Muscle of leg (tissue), 11 donors: ENCODE measurements around the gene F12. TPM values are rescaled to one million over a fixed set of nuclear protein-coding genes. Genes with fewer than 3 reads are reported as not detected.

ENCODE experiments used
- DNase-seq: peaks from one replicate; pipeline ENCODE4 v3.0.0; 2013
- H3K27ac ChIP-seq: one replicate; pipeline ENCODE4 v1.5.1; 2013; ENCODE audit warnings: mild to moderate bottlenecking, low read length, control low read depth
- H3K27me3 ChIP-seq: one replicate; pipeline ENCODE4 v1.6.1; 2013; ENCODE audit warnings: low read length; ENCODE audit not compliant: control insufficient read depth, insufficient read depth
- H3K36me3 ChIP-seq: one replicate; pipeline ENCODE4 v1.6.1; 2013; ENCODE audit warnings: low read length; ENCODE audit not compliant: control insufficient read depth, insufficient read depth
- H3K4me1 ChIP-seq: one replicate; pipeline ENCODE4 v1.6.1; 2013; ENCODE audit warnings: low read length; ENCODE audit not compliant: control insufficient read depth, insufficient read depth
- H3K4me3 ChIP-seq: one replicate; pipeline ENCODE4 v1.5.1; 2013; ENCODE audit warnings: low read length, control low read depth
- H3K9me3 ChIP-seq: replicated peaks from 2 replicates; pipeline ENCODE4 v1.6.1; 2013; ENCODE audit warnings: low read depth, low read length; ENCODE audit not compliant: control insufficient read depth
- WGBS: methylation state at CpG from one replicate; pipeline ENCODE4 v1.1.5; 2013; ENCODE audit warnings: missing lambda C conversion rate; ENCODE audit not compliant: insufficient coverage; 5-methylcytosine and 5-hydroxymethylcytosine counted together
- polyA plus RNA-seq, 8 donors: library from polyadenylated mRNA; unstranded; fragments of 120-200 nt; gene quantifications; one replicate each; pipeline versions ENCODE4 v1.2.1 to v1.2.3, GENCODE V29; 2013; ENCODE audit warnings: inconsistent platforms in 1 of 8, low replicate concordance in 1 of 8; ENCODE audit not compliant: insufficient read length in 8 of 8, insufficient read depth in 1 of 8
- total RNA-seq: library from RNA; stranded (reverse); fragments of 120-200 nt; gene quantifications from one replicate; pipeline ENCODE4 v1.2.4, GENCODE V29; 2013

The F12 gene
- total and polyA plus RNA-seq, 9 donors: 0.14 to 1.0 (median 0.44) TPM; not detected in 1

DNA sequence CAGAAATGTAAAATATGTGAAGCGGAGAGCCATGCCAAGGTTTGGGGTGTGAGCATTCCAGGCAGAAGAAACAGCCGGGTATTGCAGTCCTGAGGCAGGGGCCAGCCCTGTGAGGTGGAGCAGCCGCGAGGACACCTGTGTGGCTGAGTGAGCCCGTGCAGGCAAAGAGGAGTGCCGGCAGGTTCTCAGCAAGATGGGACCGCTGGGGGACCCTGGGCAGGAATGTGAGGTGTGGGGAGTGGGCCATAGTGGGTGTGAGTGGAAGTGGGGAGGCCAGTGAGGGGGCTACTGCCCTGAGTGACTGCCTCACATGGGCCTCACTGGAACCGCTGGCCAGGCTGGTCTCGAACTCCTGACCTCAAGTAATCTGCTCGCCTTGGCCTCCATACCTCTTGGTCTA lies 29.1 kb upstream of the F12 start:
- Histone ChIP-seq H3K36me3 (peaks cover 72% of the 10 kb centered on the region), H3K27me3 (no peaks in the 10 kb centered on the region)

GRCh38 chr5:177437623-177438022 lies 28.3 kb upstream of the F12 start:
- Histone ChIP-seq H3K9me3 (no peaks in the 10 kb centered on the region), H3K4me1 (peaks cover 11% of the 10 kb centered on the region), H3K4me3 (no peak overlapping the region), H3K27me3 (no peaks in the 10 kb centered on the region), H3K36me3 (peaks cover 74% of the 10 kb centered on the region), H3K27ac (no peak overlapping the region)
- peak; percentile 2 for DNase-seq
- WGBS: 82% methylated on average over 4 of the region's 4 CpGs

More for the DNA sequence above, 29.1 kb upstream of the F12 start:
- Histone ChIP-seq H3K4me1 (peaks cover 7% of the 10 kb centered on the region), H3K27ac (no peak overlapping the region), H3K4me3 (no peak overlapping the region), H3K9me3 (no peaks in the 10 kb centered on the region)
- peak; percentile 3 for DNase-seq
- 85% methylated on average over 8 of the region's 10 CpGs for WGBS

DNA sequence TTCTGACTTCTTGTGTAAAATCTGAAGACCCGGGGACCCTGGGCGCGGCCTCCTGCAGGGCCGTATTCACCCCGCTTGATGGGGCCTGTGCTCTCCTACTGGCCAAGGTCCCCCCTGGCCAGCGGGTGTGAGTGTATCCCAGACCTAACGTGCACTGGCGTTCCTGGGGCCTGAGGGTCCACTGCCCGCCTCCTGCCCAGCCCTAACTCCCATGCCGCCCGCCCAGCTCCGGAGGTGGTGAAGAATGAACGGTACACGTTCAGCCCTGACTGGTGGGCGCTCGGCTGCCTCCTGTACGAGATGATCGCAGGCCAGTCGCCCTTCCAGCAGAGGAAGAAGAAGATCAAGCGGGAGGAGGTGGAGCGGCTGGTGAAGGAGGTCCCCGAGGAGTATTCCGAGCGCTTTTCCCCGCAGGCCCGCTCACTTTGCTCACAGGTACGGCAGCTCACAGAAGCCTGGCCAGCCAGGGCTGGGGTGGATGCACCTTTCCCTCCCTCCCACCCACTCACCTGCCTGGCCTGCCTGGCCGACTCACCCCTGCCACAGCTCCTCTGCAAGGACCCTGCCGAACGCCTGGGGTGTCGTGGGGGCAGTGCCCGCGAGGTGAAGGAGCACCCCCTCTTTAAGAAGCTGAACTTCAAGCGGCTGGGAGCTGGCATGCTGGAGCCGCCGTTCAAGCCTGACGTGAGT lies 26.6 kb upstream of the F12 start:
- Histone ChIP-seq H3K27ac (no peak overlapping the region), H3K27me3 (no peaks in the 10 kb centered on the region), H3K4me1 (peaks cover 23% of the 10 kb centered on the region), H3K9me3 (no peaks in the 10 kb centered on the region), H3K4me3 (no peak overlapping the region), H3K36me3 (peaks cover 76% of the 10 kb centered on the region)
- WGBS: 89% methylated on average over 29 of the region's 37 CpGs
- no peak for DNase-seq

DNA sequence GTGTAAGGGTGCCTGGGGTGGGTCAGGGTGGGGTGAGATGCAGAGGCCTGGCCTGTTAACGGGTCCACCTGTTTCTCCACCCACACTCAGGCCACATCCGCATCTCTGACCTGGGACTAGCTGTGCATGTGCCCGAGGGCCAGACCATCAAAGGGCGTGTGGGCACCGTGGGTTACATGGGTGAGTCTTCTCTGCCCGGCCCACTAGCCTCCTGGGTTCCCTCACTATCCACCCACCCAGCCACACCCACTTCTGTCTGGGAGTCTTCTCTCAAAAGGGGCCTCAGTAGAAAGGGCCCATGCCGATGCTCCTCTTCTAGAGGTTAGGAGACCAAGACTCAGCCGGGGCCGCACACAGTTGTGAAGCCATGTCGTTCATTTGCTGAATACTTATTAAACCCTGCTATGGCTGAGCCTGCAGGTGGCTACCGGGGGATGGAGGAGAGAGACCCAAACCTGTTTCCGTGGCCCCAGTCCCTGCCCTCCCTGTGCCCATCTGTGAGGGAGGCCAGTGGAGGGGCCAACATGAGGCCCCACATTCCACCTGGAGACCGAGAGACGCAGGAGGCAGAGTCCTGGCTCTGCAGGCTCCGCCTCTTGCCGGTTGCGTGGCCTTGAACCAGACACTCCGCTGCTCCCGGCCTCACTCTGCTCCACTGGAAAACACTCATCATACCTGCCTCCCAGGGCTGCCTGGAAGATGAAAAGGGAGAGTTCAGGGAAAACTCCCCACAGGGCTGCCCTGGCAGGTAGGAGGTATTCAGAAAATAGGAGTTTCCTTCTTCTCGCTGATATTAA lies 25.8 kb upstream of the F12 start:
- WGBS: 95% methylated on average over 9 of the region's 20 CpGs
- Histone ChIP-seq H3K36me3 (peaks cover 77% of the 10 kb centered on the region), H3K9me3 (no peaks in the 10 kb centered on the region), H3K27ac (no peak overlapping the region), H3K4me3 (no peak overlapping the region), H3K27me3 (no peaks in the 10 kb centered on the region), H3K4me1 (peaks cover 29% of the 10 kb centered on the region)
- no peak for DNase-seq

- 95% methylated on average over 8 of the region's 8 CpGs for WGBS
- DNase-seq: no peak
- H3K27me3 ChIP-seq: no peaks in the 10 kb centered on the region
- H3K4me3 ChIP-seq: no peak overlapping the region
- H3K27ac ChIP-seq: no peak overlapping the region
- H3K36me3 ChIP-seq: peaks cover 77% of the 10 kb centered on the region
- H3K9me3 ChIP-seq: no peaks in the 10 kb centered on the region
- peaks cover 36% of the 10 kb centered on the region for H3K4me1 ChIP-seq
Measured at GRCh38 chr5:177434437-177434836, 25.1 kb upstream of the F12 start.

DNA sequence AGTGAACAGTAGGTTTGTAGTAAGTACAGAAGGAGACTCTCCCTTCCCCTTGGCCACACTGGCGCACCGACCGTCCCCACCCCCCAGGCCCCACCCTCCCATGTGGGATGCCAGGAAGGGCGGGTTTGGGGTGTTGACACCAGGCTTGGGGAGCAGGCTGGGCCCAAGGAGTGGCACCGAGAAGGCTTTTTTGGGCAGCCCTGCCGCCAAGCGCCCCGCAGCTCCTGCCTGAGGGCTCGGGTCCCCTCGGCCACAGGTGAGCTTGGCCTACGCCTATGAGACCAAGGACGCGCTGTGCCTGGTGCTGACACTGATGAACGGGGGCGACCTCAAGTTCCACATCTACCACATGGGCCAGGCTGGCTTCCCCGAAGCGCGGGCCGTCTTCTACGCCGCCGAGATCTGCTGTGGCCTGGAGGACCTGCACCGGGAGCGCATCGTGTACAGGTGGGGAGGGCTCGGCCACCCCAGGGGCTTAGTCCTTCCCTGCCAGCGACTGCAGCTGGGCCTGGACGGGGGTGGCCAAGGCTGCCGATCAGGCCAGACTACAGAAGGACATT lies 24.4 kb upstream of the F12 start:
- no peaks in the 10 kb centered on the region for H3K27me3 ChIP-seq
- H3K27ac ChIP-seq: no peak overlapping the region
- DNase-seq: no peak
- peaks cover 43% of the 10 kb centered on the region for H3K4me1 ChIP-seq
- WGBS: 94% methylated on average over 21 of the region's 29 CpGs
- peaks cover 75% of the 10 kb centered on the region for H3K36me3 ChIP-seq
- H3K9me3 ChIP-seq: no peaks in the 10 kb centered on the region
- H3K4me3 ChIP-seq: no peak overlapping the region

DNA sequence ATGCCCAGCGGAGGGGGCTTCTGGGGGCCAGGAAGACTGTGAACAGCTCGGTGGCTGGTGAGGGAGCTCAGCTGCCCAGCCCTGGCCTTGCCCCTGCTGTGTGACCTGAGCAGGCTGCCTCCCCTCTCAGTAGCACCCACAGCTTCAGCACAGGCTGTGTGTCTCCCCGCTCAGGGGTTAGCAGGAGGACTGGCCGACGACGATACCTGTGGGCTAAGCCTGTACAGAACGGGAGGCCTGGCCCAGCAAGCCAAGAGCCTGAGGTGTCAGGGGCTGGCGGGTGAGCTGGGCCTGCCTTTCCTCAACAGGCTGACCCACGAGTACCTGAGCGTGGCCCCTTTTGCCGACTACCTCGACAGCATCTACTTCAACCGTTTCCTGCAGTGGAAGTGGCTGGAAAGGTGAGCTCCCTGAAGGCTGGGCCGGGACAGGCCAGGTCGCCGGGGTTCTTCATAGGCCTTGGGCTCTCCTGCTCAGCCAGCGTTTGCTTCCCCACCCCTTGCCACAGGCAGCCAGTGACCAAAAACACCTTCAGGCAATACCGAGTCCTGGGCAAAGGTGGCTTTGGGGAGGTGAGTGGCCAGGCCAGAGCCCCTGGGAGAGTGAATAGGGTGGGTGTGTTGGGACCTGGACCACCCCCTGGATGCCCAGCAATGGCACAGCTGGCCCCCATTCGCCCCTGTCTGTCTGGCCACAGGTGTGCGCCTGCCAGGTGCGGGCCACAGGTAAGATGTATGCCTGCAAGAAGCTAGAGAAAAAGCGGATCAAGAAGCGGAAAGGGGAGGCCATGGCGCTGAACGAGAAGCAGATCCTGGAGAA lies 23.7 kb upstream of the F12 start:
- Histone ChIP-seq H3K27ac (no peak overlapping the region), H3K4me3 (no peak overlapping the region), H3K4me1 (peaks cover 49% of the 10 kb centered on the region), H3K36me3 (peaks cover 71% of the 10 kb centered on the region), H3K9me3 (no peaks in the 10 kb centered on the region), H3K27me3 (no peaks in the 10 kb centered on the region)
- 88% methylated on average over 15 of the region's 25 CpGs for WGBS
- no peak for DNase-seq

DNA sequence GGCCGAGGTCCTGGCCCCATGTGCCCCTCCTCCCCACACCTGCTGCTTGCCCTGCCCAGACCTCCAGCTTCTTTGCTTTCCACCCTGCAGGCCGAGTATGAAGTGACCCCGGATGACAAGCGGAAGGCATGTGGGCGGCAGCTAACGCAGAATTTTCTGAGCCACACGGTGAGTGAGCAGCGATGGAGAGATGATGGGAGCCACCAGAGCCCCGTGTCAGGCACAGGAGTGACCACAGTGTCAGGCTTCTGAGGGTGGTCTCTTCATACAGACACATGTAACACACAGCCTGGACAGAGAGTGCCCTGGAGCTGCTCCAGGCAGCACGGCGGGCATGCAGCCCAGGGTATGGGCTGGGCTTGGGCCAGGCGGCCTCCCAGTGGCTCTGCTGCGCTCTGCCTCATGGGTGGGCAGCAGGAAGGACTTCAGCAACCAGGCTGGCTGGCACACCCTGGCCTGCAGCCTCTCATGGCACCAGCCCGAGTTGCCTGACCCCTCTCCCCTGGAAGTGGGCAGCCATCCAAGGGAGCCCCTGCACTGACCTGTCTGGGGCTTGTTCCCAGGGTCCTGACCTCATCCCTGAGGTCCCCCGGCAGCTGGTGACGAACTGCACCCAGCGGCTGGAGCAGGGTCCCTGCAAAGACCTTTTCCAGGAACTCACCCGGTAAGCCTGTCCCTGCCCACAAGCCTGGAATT lies 22.9 kb upstream of the F12 start:
- Histone ChIP-seq H3K27ac (no peak overlapping the region), H3K9me3 (no peaks in the 10 kb centered on the region), H3K4me3 (no peak overlapping the region), H3K36me3 (peaks cover 67% of the 10 kb centered on the region), H3K4me1 (peaks cover 56% of the 10 kb centered on the region), H3K27me3 (no peaks in the 10 kb centered on the region)
- DNase-seq: no peak
- 80% methylated on average over 18 of the region's 18 CpGs for WGBS

DNA sequence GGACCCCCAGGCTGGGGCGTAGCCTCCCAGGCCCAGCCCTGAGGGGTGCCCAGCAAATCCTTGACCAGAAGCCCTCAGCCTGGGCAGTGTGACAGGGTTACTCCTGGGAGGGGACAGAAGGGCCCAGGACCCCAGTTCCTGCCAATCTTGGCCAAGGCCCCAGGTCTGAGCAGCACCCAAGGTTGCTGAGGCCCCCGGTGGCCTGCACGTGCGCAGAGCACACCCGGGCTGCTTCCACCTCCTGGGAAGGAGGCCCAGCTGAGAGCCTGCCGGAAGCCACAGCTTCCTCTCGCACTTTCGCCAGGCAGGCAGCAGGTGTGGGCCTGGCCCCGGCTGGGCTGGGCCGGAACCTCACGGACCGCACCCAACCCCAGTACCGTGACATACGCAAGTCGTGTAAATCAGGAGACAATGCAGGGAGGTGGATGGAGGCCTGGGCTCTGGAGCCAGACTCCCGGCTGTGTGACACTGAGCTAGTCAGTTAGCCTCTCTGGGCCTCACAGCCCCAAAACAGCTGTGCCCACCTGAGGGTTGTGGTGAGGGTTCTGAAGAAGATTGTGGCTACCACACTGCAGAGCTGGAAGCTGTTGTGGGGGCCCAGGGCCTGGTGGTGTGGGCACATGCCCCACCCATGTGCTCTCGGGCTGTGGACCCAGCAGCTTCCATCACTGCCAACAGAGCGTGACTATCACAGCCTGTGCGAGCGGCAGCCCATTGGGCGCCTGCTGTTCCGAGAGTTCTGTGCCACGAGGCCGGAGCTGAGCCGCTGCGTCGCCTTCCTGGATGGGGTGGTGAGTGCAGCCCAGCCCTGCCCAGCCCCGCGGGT lies 22.2 kb upstream of the F12 start:
- WGBS: 87% methylated on average over 29 of the region's 29 CpGs

More for the DNA sequence above, 22.2 kb upstream of the F12 start:
- Histone ChIP-seq H3K4me1 (peaks cover 61% of the 10 kb centered on the region), H3K4me3 (no peak overlapping the region), H3K9me3 (no peaks in the 10 kb centered on the region), H3K36me3 (peaks cover 65% of the 10 kb centered on the region), H3K27me3 (no peaks in the 10 kb centered on the region), H3K27ac (peak overlapping the region; percentile 20)
- DNase-seq: no peak
